ENCODE measurements around the gene PAFAH2.
"Not testable (repeated sequence)": the region's sequence is repeated elsewhere in the genome, so short reads cannot be mapped to it uniquely, and the experiment has no call there.

The PAFAH2 gene

GRCh38 chr1:25978403-25978802 lies 19.5 kb downstream of the PAFAH2 start:
- no peak for DNase-seq

DNA sequence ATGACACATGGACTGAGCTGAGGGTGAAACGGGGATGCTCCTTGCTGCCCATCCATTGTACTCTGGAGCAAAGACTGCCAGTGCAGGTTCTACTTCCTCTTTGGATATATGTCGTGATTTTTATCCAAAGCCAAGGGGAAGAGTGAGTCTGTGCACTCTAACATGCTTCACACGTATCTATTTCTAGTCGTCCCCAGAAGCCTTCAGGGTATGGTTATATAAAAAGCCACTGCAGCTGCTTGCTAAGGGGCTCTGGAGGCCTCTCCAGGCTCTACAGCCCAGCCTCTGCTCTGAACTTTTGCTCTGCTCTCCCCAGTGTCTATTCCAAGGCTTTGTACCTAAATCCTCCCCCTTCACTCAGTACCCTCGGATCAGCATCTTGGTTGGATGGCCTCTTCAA lies 20.1 kb downstream of the PAFAH2 start:
- DNase-seq, result no peak

- no peak for DNase-seq
These were observed 24.1 kb downstream of the PAFAH2 start for GRCh38 chr1:25973610-25974321.

GRCh38 chr1:25971811-25972180 lies 26.1 kb downstream of the PAFAH2 start:
- no peak for DNase-seq

DNA sequence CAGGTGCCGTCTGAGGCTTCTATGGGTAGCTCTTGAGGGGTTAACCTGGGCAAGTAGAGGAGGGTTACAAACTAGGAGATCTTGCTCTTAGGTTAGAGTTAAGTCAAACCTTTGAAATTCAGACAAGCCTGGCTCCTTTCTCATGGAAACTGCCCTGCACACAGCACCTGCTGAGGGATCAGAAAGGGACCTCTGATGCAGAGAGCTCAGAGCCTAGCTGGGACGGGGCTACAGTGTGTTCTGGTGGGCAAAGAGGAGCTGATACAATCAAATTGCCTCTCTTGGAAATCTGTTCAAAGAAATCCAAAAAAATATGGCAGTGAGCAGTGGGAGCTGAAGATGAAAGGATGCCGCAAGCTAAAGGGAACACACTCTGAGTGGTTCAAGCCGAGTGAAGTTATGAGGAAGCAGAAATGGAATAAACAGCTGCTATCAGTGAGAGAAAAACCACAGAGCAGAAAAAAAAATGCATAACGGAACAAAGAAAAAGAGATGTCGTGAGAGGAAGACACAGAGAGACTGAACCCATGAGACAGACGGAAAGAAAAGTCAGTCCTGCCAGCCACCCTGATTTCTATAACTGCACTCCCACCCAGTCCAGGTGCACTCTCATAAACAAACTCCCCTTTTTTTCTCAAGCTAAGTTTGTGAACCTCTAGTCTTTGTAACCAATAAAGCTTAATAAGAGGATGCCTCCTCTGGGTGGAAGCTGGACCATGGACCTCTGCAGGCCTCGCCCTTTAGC lies 26.6 kb downstream of the PAFAH2 start:
- DNase-seq, result no peak

GRCh38 chr1:25967308-25967707 lies 30.6 kb downstream of the PAFAH2 start:
- no peak for DNase-seq

- no peak for DNase-seq
These were observed 38.3 kb downstream of the PAFAH2 start for GRCh38 chr1:25959611-25960010.

GRCh38 chr1:25958465-25958864 lies 39.4 kb downstream of the PAFAH2 start:
- peak; percentile 50 for DNase-seq

GRCh38 chr1:25955553-25955952 lies 42.3 kb downstream of the PAFAH2 start:
- no peak for DNase-seq

GRCh38 chr1:25954282-25954938 lies 43.5 kb downstream of the PAFAH2 start:
- DNase-seq, result no peak

- DNase-seq, result no peak
These were observed 44.9 kb downstream of the PAFAH2 start for GRCh38 chr1:25952841-25953401.

DNA sequence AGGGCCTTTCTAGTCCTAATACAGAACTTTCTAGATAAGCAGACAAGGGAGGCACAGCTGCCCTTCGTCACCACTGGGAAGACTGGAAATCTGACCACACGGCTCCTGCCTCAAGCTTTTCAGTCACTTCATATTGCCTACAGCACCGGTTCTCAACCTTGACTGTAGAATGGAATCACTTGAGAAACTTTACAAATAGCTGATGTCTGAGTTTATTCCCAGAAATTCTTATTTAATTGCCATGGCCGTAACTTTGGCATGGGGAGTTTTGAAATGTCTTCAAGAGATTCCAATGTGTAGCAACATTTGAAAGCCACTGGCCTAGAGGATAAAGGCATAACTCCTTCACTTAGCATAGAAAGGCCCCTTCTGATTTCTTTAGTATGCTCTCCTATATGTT lies 49.2 kb downstream of the PAFAH2 start:
- DNase-seq, result no peak

DNA sequence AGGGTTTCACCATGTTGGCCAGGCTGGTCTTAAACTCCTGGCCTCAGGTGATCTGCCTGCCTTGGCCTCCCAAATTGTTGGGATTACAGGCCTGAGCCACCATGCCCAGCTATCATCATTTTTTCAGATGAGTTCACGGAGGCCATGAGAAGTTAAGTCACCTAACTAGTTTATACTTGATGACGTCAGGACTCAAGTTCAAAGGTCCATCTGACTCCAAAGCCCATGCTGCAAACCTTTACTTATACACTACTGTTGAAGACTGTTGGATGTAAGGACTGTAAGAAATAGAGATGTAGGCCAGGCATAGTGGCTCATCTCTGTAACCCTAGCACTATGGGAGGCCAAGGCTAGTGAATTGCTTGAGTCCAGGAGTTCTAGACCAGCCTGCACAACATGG lies 50.8 kb downstream of the PAFAH2 start:
- DNase-seq, result no peak

DNA sequence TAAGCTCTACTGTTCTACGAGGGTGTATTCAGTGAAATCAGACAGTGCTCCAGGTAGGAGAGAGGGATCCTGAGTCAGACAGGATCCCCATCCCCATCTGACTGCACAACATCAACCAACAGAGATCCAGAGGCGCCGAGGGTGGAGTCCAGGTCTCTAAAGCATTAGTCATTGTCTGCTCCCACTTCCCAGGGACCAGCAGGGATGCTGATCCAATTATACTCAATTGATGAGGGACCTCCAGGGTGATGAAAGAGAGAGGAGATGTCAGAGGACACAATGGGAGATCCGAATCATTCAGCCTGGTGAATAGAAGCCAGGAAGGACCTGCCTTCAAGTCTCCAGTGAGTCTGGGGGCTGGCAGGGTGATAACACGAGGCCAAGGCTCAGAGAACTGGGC lies 52.1 kb downstream of the PAFAH2 start:
- DNase-seq, result no peak

DNA sequence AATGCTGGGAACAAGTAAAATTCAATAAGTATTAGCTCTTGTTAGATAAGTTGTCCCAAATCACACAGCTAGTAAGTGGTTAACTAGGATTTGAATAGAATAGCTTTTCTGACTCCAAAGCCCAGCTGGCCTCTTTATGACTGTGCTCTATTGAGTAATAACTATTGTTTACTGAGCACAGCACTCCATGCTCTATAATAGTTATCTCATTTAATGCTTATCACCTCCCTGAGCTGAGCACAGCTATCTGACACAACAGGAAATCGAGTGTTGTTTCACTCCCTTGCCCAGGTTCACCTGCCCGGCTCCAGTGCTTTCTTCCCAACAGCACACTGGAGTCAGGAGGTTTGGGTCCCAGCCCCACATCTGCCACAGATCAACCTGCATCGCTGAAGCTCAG lies 52.9 kb downstream of the PAFAH2 start:
- DNase-seq, result no peak

DNA sequence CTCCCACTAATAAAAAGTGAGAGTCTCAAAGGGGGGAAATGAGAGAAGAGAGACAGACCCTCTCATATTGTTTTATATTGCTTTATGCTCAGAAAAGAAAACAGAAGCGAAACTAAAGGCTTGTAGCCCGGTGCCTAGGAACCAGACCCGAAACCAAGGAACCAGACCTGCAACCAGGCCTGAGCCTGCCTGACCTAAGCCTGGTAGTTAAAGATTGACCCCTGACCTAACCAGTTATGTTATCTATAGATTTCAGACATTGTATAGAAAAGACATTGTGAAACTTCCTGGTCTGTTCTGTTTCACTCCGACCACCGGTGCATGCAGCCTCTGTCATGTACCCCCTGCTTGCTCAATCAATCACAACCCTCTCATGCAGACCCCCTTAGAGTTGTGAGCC lies 54.4 kb downstream of the PAFAH2 start:
- not testable (repeated sequence) for DNase-seq

GRCh38 chr1:25936947-25937346 lies 60.9 kb downstream of the PAFAH2 start:
- no peak for DNase-seq

DNA sequence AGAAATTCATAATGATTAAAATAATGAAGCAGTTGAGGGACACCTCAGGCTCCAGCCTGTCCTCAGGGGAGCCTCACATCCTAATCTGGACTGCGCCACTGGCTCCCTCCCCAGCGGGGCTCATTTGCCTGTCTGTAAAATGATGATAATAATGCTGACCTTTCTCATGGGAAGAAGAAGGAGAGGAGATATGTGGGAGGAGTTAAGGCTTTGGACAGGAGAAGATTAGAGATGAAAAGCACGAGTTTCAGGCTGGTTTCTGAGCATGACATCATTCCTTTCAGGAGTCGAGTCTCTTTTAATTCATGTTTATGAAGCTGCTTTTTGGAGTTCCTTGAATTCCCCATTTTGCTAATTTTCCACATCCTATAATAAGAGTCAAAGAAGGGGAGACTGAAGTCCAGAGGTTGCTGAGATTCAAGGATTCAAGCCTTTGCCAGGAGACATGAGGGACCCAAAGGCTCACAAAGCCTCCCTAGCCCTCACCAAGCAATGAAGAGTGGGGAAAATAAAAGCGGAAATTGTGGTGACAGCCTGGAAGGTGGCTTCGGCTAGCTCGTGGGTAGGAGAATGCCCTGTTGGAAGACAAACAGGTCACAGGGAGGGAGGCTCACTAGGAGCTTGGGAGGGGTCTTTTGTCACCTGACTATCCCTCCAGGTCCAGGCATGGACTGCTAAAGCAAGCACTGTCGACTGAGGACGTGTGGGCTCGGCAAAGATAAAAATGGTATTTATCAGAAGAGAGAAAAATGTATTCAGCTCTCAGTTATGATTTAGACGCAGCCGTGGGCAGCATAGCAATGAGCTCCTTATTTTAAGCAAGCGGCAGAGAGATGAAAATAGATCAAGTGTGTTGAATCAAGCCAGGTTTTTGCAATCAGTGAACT lies 64.1 kb downstream of the PAFAH2 start:
- no peak for DNase-seq

GRCh38 chr1:25932811-25933400 lies 65.0 kb downstream of the PAFAH2 start:
- DNase-seq, result not testable (repeated sequence)

- DNase-seq, result no peak
These were observed 65.5 kb downstream of the PAFAH2 start for GRCh38 chr1:25932321-25932720.

DNA sequence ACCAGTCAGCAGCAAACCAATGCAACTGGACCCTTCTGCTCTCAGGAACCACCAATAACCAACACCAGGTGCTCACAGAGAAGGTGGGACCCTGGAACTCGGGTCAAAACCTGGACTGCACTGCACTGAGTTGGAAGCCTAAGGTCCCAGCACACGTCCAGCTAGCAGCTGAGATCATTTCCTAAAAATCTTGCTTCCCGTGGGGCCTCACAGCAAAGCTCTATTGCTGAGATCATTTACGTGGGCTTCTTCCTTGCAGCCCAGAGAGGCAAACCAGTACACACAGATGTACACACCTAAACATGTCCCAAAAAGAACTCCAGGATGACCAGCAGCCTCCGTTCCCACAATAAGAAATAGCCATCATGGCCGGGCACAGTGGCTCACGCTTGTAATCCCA lies 68.8 kb downstream of the PAFAH2 start:
- no peak for DNase-seq

DNA sequence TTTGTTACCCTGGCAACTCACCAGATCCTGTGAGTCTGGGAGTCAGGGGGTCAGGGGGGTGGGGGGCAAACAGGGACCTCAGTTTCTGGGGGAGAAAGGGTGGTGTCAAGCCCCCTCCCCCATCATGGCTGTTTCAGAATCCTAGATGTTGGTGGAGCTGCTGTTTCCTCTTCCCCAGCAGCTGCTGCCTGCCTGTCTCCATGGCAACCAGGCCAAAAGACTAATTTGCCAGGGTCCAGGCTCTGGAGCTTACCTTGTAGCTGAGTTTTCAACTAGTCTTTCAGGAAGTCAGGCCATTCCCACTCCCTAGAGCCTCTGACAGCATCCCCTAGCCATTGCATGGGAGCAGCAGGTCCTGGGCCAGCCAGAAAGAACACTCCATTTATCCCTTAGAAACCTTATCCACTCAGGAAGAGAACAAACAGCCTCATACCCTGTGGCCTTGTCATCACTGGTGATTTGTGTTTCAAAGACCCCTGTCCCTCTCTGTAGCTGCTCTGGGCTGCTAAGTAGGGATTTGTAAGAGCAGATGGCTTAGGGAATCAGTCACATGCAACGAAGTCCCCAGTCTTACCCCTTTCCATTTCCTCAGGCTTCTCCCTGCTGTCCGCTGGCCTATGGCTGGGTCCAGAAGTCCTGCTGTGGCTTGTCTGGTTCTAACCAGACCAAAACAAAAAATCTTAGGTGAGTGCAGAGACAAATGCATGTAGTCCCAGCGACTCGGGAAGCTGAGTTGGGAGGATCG lies 70.2 kb downstream of the PAFAH2 start:
- no peak for DNase-seq

All from amniotic stem cell (primary cell).